ENCODE data around the gene CERKL.

Gene CERKL

DNA sequence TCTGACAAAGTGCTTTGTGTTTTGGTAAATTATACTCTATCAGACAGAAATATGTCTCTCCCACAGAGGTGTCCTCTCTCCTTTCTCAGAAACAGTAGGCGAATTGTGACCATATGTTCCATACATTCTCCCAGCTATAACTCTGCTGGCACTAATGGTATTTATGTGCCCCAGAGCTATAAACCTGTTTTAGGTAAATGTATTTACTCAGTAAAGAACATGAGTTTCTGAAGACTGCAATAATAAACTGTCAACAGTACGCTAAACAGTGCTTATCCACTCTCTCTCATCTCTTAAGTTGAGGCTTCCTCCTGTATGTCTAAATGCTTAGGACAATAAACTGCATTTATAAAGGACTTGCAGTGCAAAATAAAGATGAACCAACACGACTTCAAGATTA is 141.2 kb downstream of the CERKL start:
- DNase-seq (ENCODE audit: low spot score) = no peak

DNA sequence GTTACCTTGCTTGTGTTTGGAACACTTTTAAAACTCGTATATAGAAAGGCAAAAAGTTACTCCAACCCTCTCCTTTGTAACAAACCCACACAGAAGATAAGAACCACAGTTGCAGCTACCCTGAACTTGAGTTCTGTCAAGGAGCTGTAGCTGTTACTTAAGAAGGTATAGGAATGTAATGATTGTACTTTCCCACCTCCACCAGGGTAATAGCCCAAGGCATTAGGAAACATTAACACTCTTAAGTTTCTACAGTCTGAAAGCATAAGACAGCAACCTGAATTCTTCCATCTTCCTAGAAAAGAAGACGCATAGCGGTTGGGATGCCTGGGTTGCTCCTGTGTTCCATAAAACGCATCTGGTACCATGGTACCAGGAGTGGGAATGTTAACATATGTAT is 156.7 kb downstream of the CERKL start:
- no peak for DNase-seq (ENCODE audit: low spot score)

GRCh38 chr2:181499231-181499630 is 157.7 kb downstream of the CERKL start:
- no peak for DNase-seq (ENCODE audit: low spot score)

Measured in HuH-7.5 (cell line).